Epidermal melanocyte (primary cell): Measurements from ENCODE around the gene ARMH3.

Experiments
- DNase-seq: peaks from one replicate; pipeline ENCODE4 v3.0.0; 2011; ENCODE audit warnings: low spot score; ENCODE audit not compliant: insufficient read length

The ARMH3 gene

GRCh38 chr10:101812606-101813005 lies 243.4 kb downstream of the ARMH3 start:
- no peak for DNase-seq

GRCh38 chr10:101807158-101807557 lies 248.8 kb downstream of the ARMH3 start:
- no peak for DNase-seq

GRCh38 chr10:101803511-101803910 lies 252.5 kb downstream of the ARMH3 start:
- no peak for DNase-seq

DNA sequence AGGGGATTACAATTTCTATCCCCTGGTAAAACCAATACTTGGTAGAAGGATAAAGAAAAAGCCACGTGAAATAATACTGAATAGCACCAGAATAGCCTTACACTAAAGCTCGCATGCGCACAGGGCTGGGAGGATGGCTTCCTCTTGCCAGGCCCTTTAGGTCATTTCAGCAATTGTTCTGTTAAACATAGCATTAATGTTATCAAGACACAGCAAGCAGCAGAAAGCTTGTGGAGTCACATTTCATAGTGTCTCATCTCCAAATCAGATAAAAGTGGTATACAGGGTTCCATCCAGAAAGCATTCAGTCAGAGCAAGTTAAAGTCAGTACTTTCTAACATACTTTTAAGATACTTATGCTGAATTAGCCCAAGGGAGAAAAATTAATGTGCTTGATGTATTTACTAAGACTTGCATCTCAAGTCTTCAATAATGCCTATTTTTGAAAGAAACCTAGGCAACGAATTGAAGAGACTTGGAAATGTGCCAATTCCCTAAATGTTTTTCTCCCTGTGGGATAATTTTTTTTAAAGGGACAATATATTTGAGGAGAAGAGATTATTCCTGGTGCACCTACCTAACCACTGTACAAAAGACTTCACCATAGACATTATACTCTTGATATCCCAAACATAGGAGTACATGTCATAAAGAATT lies 258.4 kb downstream of the ARMH3 start:
- DNase-seq, result no peak
